Measurements from ENCODE around the gene KIF13A. TPM values are rescaled to one million over a fixed set of nuclear protein-coding genes. Genes with fewer than 3 reads are reported as not detected.
"Not testable (repeated sequence)": the region's sequence is repeated elsewhere in the genome, so short reads cannot be mapped to it uniquely, and the experiment has no call there.

The KIF13A gene
- polyA plus RNA-seq, 1 experiment: 57.7 TPM

GRCh38 chr6:17861361-17861760 is 126.1 kb downstream of the KIF13A start:
- CTCF ChIA-PET: interaction anchor here (0.6 to 1.4 kb wide), 2 partner anchors 57 to 261 kb away, joined by 3 to 5 read pairs; partner anchors contain the start of gene NHLRC1
- Histone ChIP-seq H3K9me3 (ENCODE audit: control insufficient read depth, insufficient read depth, low read length) (no peaks in the 10 kb centered on the region), H3K4me3 (ENCODE audit: low read depth, low read length) (no peak overlapping the region), H3K27me3 (ENCODE audit: control insufficient read depth, insufficient read depth, low read length) (no peaks in the 10 kb centered on the region), H3K27ac (ENCODE audit: low read depth, low read length) (no peak overlapping the region)
- no peak for TF ChIP-seq CTCF (IDR thresholded peaks at IDR 0.05; ENCODE audit: low read depth, low read length)
- POLR2A ChIA-PET: no interaction called here
- DNase-seq (ENCODE audit: low read depth, low spot score): no peak

- Histone ChIP-seq H3K27me3 (ENCODE audit: control insufficient read depth, insufficient read depth, low read length) (no peaks in the 10 kb centered on the region), H3K27ac (ENCODE audit: low read depth, low read length) (no peak overlapping the region), H3K9me3 (ENCODE audit: control insufficient read depth, insufficient read depth, low read length) (no peaks in the 10 kb centered on the region), H3K4me3 (ENCODE audit: low read depth, low read length) (no peak overlapping the region)
- no peak for TF ChIP-seq CTCF (IDR thresholded peaks at IDR 0.05; ENCODE audit: low read depth, low read length)
- DNase-seq (ENCODE audit: low read depth, low spot score): no peak
- POLR2A ChIA-PET: no interaction called here
- CTCF ChIA-PET: no interaction called here
Measured at GRCh38 chr6:17859846-17860245, 127.6 kb downstream of the KIF13A start.

GRCh38 chr6:17858584-17858983 is 128.9 kb downstream of the KIF13A start:
- no peak for TF ChIP-seq CTCF (IDR thresholded peaks at IDR 0.05; ENCODE audit: low read depth, low read length)
- no peak overlapping the region for H3K4me3 ChIP-seq (ENCODE audit: low read depth, low read length)
- H3K27ac ChIP-seq (ENCODE audit: low read depth, low read length): no peak overlapping the region
- ChIA-PET CTCF (no interaction called here), POLR2A (no interaction called here)
- no peaks in the 10 kb centered on the region for H3K9me3 ChIP-seq (ENCODE audit: control insufficient read depth, insufficient read depth, low read length)
- no peak for DNase-seq (ENCODE audit: low read depth, low spot score)
- no peaks in the 10 kb centered on the region for H3K27me3 ChIP-seq (ENCODE audit: control insufficient read depth, insufficient read depth, low read length)

- POLR2A ChIA-PET; CTCF ChIA-PET; H3K4me3 ChIP-seq (ENCODE audit: low read depth, low read length); H3K27ac ChIP-seq (ENCODE audit: low read depth, low read length); DNase-seq (ENCODE audit: low read depth, low spot score); H3K9me3 ChIP-seq (ENCODE audit: control insufficient read depth, insufficient read depth, low read length); H3K27me3 ChIP-seq (ENCODE audit: control insufficient read depth, insufficient read depth, low read length): not testable (repeated sequence)
Measured at GRCh38 chr6:17857188-17857587, 130.2 kb downstream of the KIF13A start.

GRCh38 chr6:17856306-17856705 is 131.1 kb downstream of the KIF13A start:
- ChIA-PET CTCF (no interaction called here), POLR2A (no interaction called here)
- DNase-seq (ENCODE audit: low read depth, low spot score): no peak
- no peak overlapping the region for H3K27ac ChIP-seq (ENCODE audit: low read depth, low read length)
- no peaks in the 10 kb centered on the region for H3K9me3 ChIP-seq (ENCODE audit: control insufficient read depth, insufficient read depth, low read length)
- H3K27me3 ChIP-seq (ENCODE audit: control insufficient read depth, insufficient read depth, low read length): no peaks in the 10 kb centered on the region
- no peak overlapping the region for H3K4me3 ChIP-seq (ENCODE audit: low read depth, low read length)
- TF ChIP-seq CTCF (IDR thresholded peaks at IDR 0.05; ENCODE audit: low read depth, low read length): no peak

GRCh38 chr6:17855381-17855780 is 132.1 kb downstream of the KIF13A start:
- no peak overlapping the region for H3K4me3 ChIP-seq (ENCODE audit: low read depth, low read length)
- no peak overlapping the region for H3K27ac ChIP-seq (ENCODE audit: low read depth, low read length)
- DNase-seq (ENCODE audit: low read depth, low spot score): no peak
- H3K27me3 ChIP-seq (ENCODE audit: control insufficient read depth, insufficient read depth, low read length): no peaks in the 10 kb centered on the region
- no peak for TF ChIP-seq CTCF (IDR thresholded peaks at IDR 0.05; ENCODE audit: low read depth, low read length)
- POLR2A ChIA-PET: no interaction called here
- H3K9me3 ChIP-seq (ENCODE audit: control insufficient read depth, insufficient read depth, low read length): no peaks in the 10 kb centered on the region
- CTCF ChIA-PET: no interaction called here
